HL-60 (cell line): Measurements from ENCODE around the gene PFN2.
"Not testable (repeated sequence)": the region's sequence is repeated elsewhere in the genome, so short reads cannot be mapped to it uniquely, and the experiment has no call there.

Experiments used
- DNase-seq, 2 experiments: peaks; one replicate each; pipeline ENCODE4 v3.0.0-alpha.2; 2010 to 2020; ENCODE audit warnings: low read depth in 1 of 2, low spot score in 1 of 2
- H3K27ac ChIP-seq: fragments of 250-450 bp; sonication (Bioruptor Pico); replicated peaks from 2 replicates; pipeline ENCODE4 v1.5.1; 2020; ENCODE audit warnings: mild to moderate bottlenecking, moderate library complexity
- H3K27me3 ChIP-seq: fragments of 250-450 bp; sonication (Bioruptor Pico); 2 replicates; pipeline ENCODE4 v1.5.1; 2021; ENCODE audit warnings: mild to moderate bottlenecking, moderate library complexity; ENCODE audit not compliant: insufficient read depth, poor library complexity, severe bottlenecking
- H3K4me3 ChIP-seq: replicated peaks from 2 replicates; pipeline ENCODE4 v1.5.1; 2011; ENCODE audit warnings: mild to moderate bottlenecking, control low read depth, low read length; ENCODE audit not compliant: insufficient read depth
- GABPA ChIP-seq: IDR thresholded peaks from 2 replicates; pipeline ENCODE4 v1.6.1; 2012; ENCODE audit warnings: low read depth
- POLR2AphosphoS5 ChIP-seq: IDR thresholded peaks from 2 replicates; pipeline ENCODE4 v1.6.1; 2012; ENCODE audit warnings: low read depth
- SPI1 ChIP-seq: IDR thresholded peaks from 2 replicates; pipeline ENCODE4 v1.6.1; 2012; ENCODE audit warnings: low read depth, mild to moderate bottlenecking, borderline replicate concordance
- TF ChIP-seq, protein P1 (sequence below): IDR thresholded peaks from one replicate; pipeline ENCODE4 v1.5.1; 2011; ENCODE audit warnings: low read length, control low read depth, inconsistent platforms; ENCODE audit not compliant: insufficient read depth
- TF ChIP-seq, protein P2 (sequence below): IDR thresholded peaks from 2 replicates; pipeline ENCODE4 v1.6.1; 2012; ENCODE audit warnings: low read depth; ENCODE audit not compliant: insufficient replicate concordance

The PFN2 gene

DNA sequence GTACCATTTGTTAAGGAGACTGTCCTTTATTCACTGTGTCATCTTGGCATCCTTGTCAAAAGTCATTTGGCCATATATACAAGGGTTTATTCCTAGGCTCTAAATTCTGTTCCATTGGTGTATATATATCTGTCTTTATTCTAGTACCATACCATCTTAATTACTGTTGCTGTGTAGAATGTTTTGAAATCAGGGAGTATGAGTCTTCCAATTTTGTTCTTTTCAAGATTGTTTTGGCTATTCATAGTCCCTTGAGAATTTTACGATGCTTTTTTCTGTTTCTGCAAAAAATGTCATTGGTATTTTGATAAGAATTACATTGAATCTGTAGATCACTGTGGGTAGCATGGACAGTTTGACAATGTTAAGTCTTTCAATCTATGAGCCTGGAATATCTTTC, 28.7 kb downstream of the PFN2 start:
- Histone ChIP-seq H3K27me3 (no peaks in the 10 kb centered on the region), H3K27ac (no peak overlapping the region), H3K4me3 (no peak overlapping the region)
- DNase-seq = no peak
- no peak for TF ChIP-seq GABPA
- no peak for TF ChIP-seq POLR2AphosphoS5
- TF ChIP-seq, protein P1, sequence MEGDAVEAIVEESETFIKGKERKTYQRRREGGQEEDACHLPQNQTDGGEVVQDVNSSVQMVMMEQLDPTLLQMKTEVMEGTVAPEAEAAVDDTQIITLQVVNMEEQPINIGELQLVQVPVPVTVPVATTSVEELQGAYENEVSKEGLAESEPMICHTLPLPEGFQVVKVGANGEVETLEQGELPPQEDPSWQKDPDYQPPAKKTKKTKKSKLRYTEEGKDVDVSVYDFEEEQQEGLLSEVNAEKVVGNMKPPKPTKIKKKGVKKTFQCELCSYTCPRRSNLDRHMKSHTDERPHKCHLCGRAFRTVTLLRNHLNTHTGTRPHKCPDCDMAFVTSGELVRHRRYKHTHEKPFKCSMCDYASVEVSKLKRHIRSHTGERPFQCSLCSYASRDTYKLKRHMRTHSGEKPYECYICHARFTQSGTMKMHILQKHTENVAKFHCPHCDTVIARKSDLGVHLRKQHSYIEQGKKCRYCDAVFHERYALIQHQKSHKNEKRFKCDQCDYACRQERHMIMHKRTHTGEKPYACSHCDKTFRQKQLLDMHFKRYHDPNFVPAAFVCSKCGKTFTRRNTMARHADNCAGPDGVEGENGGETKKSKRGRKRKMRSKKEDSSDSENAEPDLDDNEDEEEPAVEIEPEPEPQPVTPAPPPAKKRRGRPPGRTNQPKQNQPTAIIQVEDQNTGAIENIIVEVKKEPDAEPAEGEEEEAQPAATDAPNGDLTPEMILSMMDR = no peak
- TF ChIP-seq SPI1 = no peak
- TF ChIP-seq, protein P2, sequence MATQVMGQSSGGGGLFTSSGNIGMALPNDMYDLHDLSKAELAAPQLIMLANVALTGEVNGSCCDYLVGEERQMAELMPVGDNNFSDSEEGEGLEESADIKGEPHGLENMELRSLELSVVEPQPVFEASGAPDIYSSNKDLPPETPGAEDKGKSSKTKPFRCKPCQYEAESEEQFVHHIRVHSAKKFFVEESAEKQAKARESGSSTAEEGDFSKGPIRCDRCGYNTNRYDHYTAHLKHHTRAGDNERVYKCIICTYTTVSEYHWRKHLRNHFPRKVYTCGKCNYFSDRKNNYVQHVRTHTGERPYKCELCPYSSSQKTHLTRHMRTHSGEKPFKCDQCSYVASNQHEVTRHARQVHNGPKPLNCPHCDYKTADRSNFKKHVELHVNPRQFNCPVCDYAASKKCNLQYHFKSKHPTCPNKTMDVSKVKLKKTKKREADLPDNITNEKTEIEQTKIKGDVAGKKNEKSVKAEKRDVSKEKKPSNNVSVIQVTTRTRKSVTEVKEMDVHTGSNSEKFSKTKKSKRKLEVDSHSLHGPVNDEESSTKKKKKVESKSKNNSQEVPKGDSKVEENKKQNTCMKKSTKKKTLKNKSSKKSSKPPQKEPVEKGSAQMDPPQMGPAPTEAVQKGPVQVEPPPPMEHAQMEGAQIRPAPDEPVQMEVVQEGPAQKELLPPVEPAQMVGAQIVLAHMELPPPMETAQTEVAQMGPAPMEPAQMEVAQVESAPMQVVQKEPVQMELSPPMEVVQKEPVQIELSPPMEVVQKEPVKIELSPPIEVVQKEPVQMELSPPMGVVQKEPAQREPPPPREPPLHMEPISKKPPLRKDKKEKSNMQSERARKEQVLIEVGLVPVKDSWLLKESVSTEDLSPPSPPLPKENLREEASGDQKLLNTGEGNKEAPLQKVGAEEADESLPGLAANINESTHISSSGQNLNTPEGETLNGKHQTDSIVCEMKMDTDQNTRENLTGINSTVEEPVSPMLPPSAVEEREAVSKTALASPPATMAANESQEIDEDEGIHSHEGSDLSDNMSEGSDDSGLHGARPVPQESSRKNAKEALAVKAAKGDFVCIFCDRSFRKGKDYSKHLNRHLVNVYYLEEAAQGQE = no peak

DNA sequence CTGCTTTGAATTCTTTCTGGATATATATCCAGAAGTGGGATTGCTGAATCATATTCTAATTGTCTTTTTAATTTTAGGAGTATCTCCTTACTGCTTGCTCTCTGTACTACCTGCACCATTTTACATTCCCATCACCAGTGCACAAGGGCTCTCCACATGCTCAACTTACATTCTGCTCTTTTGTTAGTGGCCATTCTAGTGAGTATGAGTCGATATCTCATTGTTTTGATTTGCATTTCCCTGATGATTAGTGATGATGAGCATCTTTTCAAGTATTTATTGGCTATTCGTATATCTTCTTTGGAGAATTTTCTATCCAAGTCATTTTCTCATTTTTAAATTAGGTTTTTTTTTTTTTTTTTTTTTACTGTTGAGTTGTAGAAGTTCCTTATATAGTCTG, 29.5 kb downstream of the PFN2 start:
- no peak for DNase-seq
- Histone ChIP-seq H3K4me3 (no peak overlapping the region), H3K27ac (no peak overlapping the region), H3K27me3 (no peaks in the 10 kb centered on the region)
- no peak for TF ChIP-seq POLR2AphosphoS5
- TF ChIP-seq, protein P2 = no peak
- no peak for TF ChIP-seq SPI1
- TF ChIP-seq, protein P1 = no peak
- no peak for TF ChIP-seq GABPA

DNA sequence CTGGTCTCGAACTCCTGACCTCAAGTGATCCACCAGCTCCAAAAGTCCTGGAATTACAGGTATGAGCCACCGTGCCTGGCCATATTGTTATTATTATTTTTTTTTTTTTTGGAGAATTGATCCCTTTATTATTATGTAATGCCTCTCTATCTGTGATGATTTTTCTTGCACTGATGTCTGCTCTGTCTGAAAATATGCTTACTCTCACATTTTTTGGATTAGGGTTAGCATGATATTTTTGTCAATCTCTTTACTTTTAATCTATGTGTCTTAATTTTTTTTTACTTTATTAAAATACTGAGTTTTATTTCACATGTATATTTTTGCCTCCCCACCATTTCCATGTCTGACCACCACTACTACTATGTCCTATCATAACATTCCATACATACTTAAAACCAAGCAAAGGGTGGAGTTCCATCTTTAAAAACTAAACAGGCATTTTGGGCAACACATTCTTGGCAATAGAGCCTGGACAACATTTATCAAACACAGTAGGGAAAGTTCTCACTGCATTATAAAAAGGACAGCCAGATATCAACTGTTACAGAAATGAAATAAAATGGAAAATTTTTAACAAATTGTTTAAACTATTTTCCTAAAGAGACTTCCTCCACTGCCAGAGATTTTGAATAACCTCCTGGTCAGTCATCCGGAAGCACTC, 32.2 kb downstream of the PFN2 start:
- DNase-seq, H3K27ac ChIP-seq, H3K4me3 ChIP-seq, H3K27me3 ChIP-seq: not testable (repeated sequence)

DNA sequence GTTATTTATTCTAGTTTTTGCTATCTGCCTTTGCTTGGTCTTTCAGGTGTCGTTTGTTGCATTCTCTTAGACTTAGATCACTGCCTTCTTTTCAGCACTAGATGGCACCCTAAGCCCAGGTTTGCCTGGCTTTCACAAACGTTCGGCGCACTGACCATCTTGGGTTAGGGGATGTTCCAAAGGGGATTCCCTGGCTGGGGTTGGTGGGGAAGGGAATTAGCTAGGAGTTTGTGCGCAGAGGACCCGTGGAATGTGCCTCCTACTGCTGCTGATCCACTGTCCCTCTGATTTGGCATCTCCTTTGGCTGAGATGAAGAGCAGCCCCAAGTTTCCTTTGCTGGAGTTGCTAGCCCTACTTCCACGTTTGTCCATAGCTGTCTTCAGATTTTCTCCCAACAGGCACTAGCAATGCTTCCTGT, 33.9 kb downstream of the PFN2 start:
- Histone ChIP-seq H3K4me3 (no peak overlapping the region), H3K27ac (no peak overlapping the region), H3K27me3 (no peaks in the 10 kb centered on the region)
- peak; percentile 24 to 41 for DNase-seq
- TF ChIP-seq GABPA = no peak
- no peak for TF ChIP-seq POLR2AphosphoS5
- TF ChIP-seq, protein P1 = peak; percentile 56
- no peak for TF ChIP-seq SPI1
- TF ChIP-seq, protein P2 = no peak
